SK-N-MC (cell line): Measurements from ENCODE around the gene TUBB.

Source experiments
- EZH2 ChIP-seq: fragments of 200-600 bp; sonication (generic); IDR thresholded peaks from one replicate; pipeline ENCODE4 v1.6.1; 2017; ENCODE audit warnings: antibody characterized with exemption
- FOXP2 ChIP-seq: optimal IDR thresholded peaks from 2 replicates; pipeline ENCODE3; 2011; ENCODE audit warnings: mild to moderate bottlenecking, moderate library complexity; ENCODE audit not compliant: insufficient read depth; ENCODE audit errors: extremely low read length, control extremely low read depth
- POLR2AphosphoS5 ChIP-seq: IDR thresholded peaks from 2 replicates; pipeline ENCODE4 v1.6.1; 2012; ENCODE audit warnings: mild to moderate bottlenecking, low read depth, low read length, borderline replicate concordance

- peak; percentile 52; the same call in 1 of the 2 replicates for TF ChIP-seq POLR2AphosphoS5
- no peak for TF ChIP-seq EZH2
- TF ChIP-seq FOXP2 = no peak
Observed at GRCh38 chr6:30724906-30725667, 4.9 kb downstream of the TUBB start.
